ENCODE data around the gene KCNG2.

KCNG2 gene

GRCh38 chr18:79945118-79946042, 147.6 kb downstream of the KCNG2 start:
- DNase-seq = no peak

- no peak for DNase-seq
These were observed 149.5 kb downstream of the KCNG2 start for GRCh38 chr18:79947054-79947755.

- no peak for DNase-seq
These were observed 150.3 kb downstream of the KCNG2 start for GRCh38 chr18:79947881-79948610.

DNA sequence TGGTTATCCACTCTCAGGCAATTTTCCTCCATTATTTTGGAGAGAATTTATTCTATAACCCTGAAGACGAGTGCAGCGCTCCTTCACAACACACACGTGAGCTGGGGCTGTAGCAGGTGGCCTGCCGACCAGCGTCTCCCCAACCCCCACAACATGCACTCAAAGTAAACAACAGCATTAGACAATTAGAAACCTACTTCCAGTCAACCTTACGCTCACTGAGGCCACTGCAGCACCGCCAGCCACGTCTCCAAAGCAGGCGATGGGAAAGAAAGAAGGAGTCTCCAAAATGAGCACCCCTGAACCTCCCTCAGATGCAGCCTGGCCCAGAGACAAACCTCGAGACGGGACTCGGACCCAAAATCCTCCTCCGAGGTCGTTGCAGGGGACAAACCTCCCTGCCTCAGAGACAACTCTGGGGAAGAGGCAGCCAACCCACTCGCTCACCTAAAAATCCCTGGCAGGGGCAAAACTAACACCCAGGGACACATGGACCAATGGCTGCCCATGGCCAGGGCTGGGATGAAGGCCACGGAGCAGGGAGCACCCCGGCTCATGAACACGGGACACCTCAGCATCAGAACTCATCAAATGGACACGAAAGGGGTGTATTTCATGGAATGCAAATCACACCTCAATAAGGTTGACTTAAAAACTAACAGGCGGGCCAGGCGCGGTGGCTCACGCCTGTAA, 151.1 kb downstream of the KCNG2 start:
- no peak for DNase-seq

Measured in NCI-H446 treated with DMSO at 0.1 percent for 48 hours (cell line).